ENCODE data around the gene LITAF.
"Not testable (repeated sequence)": the region's sequence is repeated elsewhere in the genome, so short reads cannot be mapped to it uniquely, and the experiment has no call there.

Gene LITAF

GRCh38 chr16:11564046-11564926 lies 22.4 kb downstream of the LITAF start:
- no peak for TF ChIP-seq CTCF (conservative IDR thresholded peaks at IDR 0.05)
- H3K27ac ChIP-seq, result no peak overlapping the region

DNA sequence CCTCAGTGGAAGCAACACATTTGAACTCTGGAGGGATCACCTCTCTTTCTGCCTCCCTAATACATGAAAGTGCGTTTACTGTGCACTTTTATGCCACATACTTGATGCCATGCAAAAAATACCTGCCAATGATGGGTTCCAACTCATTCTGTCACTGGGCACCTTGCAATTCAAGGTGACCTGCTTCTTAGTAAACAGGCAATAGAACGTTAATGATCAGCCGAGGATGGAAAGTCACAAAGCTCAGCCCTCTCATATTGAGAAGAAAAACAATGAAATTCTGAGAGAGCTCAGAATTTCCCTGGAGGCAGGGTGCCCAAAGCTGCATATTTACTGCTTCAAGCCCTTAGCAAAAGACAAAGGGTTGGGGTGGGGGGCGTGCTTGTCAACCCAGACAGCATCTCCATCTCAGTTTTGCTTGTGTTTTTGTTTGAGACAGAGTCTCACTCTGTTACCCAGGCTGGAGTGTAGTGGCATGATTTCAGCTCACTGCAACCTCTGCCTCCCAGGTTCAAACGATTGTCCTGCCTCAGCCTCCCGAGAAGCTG lies 23.2 kb downstream of the LITAF start:
- TF ChIP-seq CTCF (conservative IDR thresholded peaks at IDR 0.05), result no peak
- H3K27ac ChIP-seq, result no peak overlapping the region

- no peak for TF ChIP-seq CTCF (conservative IDR thresholded peaks at IDR 0.05)
- H3K27ac ChIP-seq, result no peak overlapping the region
These were observed 23.8 kb downstream of the LITAF start for GRCh38 chr16:11562941-11563340.

- no peak overlapping the region for H3K27ac ChIP-seq
- TF ChIP-seq CTCF (conservative IDR thresholded peaks at IDR 0.05), result no peak
These were observed 24.3 kb downstream of the LITAF start for GRCh38 chr16:11562411-11562810.

DNA sequence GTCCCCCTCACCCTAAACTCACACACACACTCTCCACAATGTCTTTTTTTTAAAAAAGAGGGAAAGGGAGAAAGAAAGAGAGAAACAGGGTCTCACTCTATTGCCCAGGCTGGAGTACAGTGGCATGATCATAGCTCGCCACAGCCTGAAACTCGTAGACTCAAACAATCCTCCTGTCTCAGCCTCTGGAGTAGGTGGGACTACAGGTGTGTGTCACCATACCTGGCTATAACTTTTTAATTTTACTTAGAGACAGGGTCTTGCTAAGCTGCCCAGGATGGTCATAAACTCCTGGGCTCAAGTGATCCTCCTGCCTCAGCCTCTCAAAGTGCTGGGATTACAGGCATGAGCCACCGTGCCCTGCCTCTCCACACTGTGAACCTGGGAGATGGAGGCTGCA lies 24.9 kb downstream of the LITAF start:
- no peak overlapping the region for H3K27ac ChIP-seq
- no peak for TF ChIP-seq CTCF (conservative IDR thresholded peaks at IDR 0.05)

DNA sequence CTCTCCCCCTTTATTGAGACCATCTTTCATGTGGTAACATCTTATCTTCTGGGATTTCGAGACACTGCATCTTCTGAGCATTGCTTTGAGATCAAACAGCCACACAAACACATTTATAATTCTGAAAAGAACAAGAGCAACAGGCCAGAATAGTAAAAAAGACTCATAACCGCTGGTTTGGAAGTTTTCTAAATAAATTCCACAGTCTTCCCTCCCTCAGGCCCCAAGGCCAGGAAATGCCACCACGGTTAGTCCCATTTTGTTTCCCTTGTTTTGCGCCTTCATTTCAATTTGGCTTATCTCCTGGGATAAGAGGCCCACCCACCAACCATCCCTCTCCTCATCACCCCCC lies 25.3 kb downstream of the LITAF start:
- no peak for TF ChIP-seq CTCF (conservative IDR thresholded peaks at IDR 0.05)
- H3K27ac ChIP-seq, result no peak overlapping the region

DNA sequence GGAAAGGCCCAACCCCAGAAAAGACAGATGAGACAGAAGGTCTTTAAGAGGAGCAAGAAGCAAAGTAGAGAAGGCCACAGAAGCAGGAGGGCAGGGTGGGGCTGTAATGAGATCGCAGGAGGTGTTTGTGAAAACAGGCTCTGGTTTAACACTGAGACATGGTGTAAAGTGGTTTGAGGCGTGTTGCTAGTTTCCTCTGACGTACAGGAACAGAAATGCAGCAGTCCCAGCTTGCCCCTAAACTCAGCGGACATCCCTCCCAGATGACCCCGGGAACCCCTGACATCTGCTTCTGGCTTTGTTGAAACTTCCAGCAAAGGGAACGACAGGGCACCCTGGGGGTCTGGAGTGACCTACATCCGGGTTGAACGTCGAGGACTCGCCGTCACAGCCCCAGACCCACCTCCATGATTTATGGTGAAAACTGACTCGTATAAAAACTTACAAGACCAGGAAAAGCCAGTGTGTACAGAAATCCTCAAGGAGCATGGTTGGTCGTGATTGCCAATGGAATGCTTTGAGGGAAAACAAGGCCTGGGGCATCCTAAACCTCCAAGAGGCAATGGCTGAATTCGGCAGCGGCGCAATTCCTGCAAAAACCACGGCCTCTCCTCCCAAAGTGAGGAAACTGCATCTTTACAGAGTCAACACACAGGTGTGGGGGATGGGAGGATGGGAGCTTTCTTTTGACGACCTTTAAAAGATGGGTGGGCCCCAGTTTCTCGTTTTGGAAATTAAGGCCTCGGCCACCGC lies 25.8 kb downstream of the LITAF start:
- no peak overlapping the region for H3K27ac ChIP-seq

GRCh38 chr16:11558308-11558823 lies 28.4 kb downstream of the LITAF start:
- H3K27ac ChIP-seq, result not testable (repeated sequence)

More for the DNA sequence above, 25.8 kb downstream of the LITAF start:
- no peak for TF ChIP-seq CTCF (conservative IDR thresholded peaks at IDR 0.05)
